Thyroid gland (tissue), 4 donors: ENCODE measurements around the gene PRRX1. TPM values are rescaled to one million over a fixed set of nuclear protein-coding genes. Genes with fewer than 3 reads are reported as not detected.

Source experiments
- DNase-seq, 2 donors: peaks; one replicate each; pipeline ENCODE4 v3.0.0-alpha.2; 2019
- H3K27ac ChIP-seq, 3 donors: fragments of 200-600 bp; sonication (generic); 1 replicate in 2 of 3; 2 replicates in 1 of 3; pipeline ENCODE4 v1.5.1; 2016 to 2019; ENCODE audit warnings: mild to moderate bottlenecking in 1 of 3, moderate library complexity in 1 of 3
- H3K27me3 ChIP-seq: fragments of 200-600 bp; sonication (generic); one replicate; pipeline ENCODE4 v1.5.1; 2019
- H3K36me3 ChIP-seq, 2 donors: fragments of 200-600 bp; sonication (generic); one replicate each; pipeline ENCODE4 v1.5.1; 2016 to 2019
- H3K4me1 ChIP-seq, 2 donors: fragments of 200-600 bp; sonication (generic); one replicate each; pipeline ENCODE4 v1.5.1; 2017 to 2019
- H3K4me3 ChIP-seq, 3 donors: fragments of 200-600 bp; sonication (generic); replicated peaks in 1 of 3; 1 replicate in 2 of 3; 2 replicates in 1 of 3; pipeline ENCODE4 v1.5.1; 2016; ENCODE audit warnings: mild to moderate bottlenecking in 1 of 3
- H3K9me3 ChIP-seq: fragments of 200-600 bp; sonication (generic); one replicate; pipeline ENCODE4 v1.5.1; 2017
- POLR2A ChIP-seq, 2 donors: fragments of 450-650 bp; IDR thresholded peaks; one replicate each; pipeline ENCODE4 v1.6.1; 2017; ENCODE audit warnings: antibody characterized with exemption in 2 of 2, mild to moderate bottlenecking in 2 of 2, moderate library complexity in 1 of 2
- WGBS, 2 donors: methylation state at CpG; one replicate each; pipeline ENCODE4 v1.1.5; 2017; 5-methylcytosine and 5-hydroxymethylcytosine counted together
- intact Hi-C: fragments of 100-400 bp; cut with DNase I; formaldehyde crosslinking; loops from one replicate; pipeline ENCODE4 v1.15.1; 2023
- total RNA-seq, 4 donors: library from RNA; depleted of rRNA; stranded (reverse); fragments of >200 nt; gene quantifications; one replicate each; pipeline ENCODE4 v1.2.3, GENCODE V29; 2016
- TF ChIP-seq, protein P1 (sequence below), 6 experiments: fragments of 200-600 bp in 3 of 6; fragments of 450-650 bp in 3 of 6; sonication (generic) in 3 of 6; IDR thresholded peaks; one replicate each; pipeline ENCODE4 v1.5.1; 2016 to 2019; ENCODE audit warnings: antibody characterized with exemption in 6 of 6, mild to moderate bottlenecking in 2 of 6, inconsistent platforms in 1 of 6, moderate library complexity in 1 of 6

Gene PRRX1
- total RNA-seq, 4 donors from 2014 or later = 56.4 to 87.3 (median 59.8) TPM

DNA sequence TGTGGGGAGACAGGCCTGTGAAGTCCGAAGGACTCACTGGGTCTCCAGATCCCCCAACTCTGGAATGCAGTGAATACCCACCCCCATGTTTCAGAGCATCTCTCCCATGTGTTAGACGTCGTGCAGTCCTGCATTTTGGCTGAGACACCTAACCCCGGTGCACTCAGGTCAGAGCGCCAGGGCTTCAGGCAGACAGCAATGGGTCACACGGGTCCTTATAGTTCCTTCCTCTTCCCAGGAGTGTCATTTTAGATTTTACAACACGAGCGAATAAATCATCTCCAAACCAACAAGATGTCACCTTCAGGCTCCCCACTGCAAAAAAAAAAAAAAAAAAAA lies 5.1 kb downstream of the PRRX1 start:
- no peaks in the 10 kb centered on the region for H3K27me3 ChIP-seq
- H3K4me1 ChIP-seq = peaks cover 0 to 10% of the 10 kb centered on the region in 2 donors
- TF ChIP-seq, protein P1, sequence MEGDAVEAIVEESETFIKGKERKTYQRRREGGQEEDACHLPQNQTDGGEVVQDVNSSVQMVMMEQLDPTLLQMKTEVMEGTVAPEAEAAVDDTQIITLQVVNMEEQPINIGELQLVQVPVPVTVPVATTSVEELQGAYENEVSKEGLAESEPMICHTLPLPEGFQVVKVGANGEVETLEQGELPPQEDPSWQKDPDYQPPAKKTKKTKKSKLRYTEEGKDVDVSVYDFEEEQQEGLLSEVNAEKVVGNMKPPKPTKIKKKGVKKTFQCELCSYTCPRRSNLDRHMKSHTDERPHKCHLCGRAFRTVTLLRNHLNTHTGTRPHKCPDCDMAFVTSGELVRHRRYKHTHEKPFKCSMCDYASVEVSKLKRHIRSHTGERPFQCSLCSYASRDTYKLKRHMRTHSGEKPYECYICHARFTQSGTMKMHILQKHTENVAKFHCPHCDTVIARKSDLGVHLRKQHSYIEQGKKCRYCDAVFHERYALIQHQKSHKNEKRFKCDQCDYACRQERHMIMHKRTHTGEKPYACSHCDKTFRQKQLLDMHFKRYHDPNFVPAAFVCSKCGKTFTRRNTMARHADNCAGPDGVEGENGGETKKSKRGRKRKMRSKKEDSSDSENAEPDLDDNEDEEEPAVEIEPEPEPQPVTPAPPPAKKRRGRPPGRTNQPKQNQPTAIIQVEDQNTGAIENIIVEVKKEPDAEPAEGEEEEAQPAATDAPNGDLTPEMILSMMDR (IDR thresholded peaks at IDR 0.05) = no peak
- no peak for TF ChIP-seq POLR2A (IDR thresholded peaks at IDR 0.05)
- H3K36me3 ChIP-seq = no peaks in the 10 kb centered on the region
- peak overlapping the region; percentile 62 to 95 (median 66) for H3K27ac ChIP-seq
- peak overlapping the region in 1 of 3 donors; percentile 1 for H3K4me3 ChIP-seq
- DNase-seq = no peak
- WGBS, 2 donors = 33 to 66% methylated on average over 8 of the region's 8 CpGs
- intact Hi-C loops = no loop called here
- no peaks in the 10 kb centered on the region for H3K9me3 ChIP-seq

DNA sequence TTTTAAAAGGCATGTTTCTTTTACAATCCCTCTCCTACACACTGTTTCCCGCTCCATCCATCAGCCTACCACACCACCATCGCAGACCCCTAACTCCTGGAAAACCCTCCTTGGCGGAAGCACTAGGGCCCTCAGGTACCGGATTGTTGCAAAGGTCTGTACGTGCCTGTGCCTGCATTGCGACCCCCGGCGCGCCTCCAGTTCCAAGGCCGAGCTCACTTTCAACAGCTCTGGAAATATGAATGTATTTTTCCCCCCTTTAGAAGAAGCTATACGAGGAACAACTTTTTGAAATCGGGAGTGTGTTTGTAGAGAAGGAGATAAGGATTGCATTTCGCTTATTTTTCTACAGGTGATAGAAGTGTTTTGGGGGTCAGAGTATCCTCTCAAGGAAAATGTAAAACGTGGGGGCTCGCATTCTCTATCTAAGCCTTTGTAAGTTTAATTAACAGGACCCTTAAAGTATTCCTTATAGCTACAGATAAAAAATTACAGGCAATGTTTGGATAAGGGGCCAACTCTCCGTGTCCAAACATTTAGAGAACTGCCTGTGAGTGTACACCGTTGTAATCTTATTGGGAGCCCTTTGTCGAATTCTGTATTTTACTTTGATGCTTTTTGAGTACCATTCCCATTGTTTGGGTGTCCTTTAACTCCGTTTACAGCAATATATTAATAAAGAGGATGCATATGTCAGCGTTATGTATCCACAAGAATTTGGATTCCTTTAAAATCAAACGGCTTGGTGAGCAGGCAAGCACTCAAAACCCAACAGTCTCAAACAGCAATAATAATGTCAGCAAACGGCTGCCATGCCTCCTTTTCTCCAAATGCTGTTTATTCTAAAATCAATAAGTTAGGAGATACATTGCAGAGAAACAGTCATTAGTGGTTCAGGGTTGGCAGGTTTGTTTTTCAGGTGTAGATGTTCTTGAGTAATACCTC lies 5.9 kb downstream of the PRRX1 start:
- Histone ChIP-seq H3K27ac (peak overlapping the region; percentile 33 to 75 (median 56)), H3K9me3 (no peaks in the 10 kb centered on the region), H3K27me3 (no peaks in the 10 kb centered on the region), H3K4me1 (peaks cover 0 to 3% of the 10 kb centered on the region in 2 donors), H3K36me3 (no peaks in the 10 kb centered on the region), H3K4me3 (no peak overlapping the region)
- TF ChIP-seq, protein P1 (IDR thresholded peaks at IDR 0.05) = no peak
- TF ChIP-seq POLR2A (IDR thresholded peaks at IDR 0.05) = no peak
- intact Hi-C loops = no loop called here
- WGBS, 2 donors = 38 to 61% methylated on average over 22 of the region's 22 CpGs
- no peak for DNase-seq

DNA sequence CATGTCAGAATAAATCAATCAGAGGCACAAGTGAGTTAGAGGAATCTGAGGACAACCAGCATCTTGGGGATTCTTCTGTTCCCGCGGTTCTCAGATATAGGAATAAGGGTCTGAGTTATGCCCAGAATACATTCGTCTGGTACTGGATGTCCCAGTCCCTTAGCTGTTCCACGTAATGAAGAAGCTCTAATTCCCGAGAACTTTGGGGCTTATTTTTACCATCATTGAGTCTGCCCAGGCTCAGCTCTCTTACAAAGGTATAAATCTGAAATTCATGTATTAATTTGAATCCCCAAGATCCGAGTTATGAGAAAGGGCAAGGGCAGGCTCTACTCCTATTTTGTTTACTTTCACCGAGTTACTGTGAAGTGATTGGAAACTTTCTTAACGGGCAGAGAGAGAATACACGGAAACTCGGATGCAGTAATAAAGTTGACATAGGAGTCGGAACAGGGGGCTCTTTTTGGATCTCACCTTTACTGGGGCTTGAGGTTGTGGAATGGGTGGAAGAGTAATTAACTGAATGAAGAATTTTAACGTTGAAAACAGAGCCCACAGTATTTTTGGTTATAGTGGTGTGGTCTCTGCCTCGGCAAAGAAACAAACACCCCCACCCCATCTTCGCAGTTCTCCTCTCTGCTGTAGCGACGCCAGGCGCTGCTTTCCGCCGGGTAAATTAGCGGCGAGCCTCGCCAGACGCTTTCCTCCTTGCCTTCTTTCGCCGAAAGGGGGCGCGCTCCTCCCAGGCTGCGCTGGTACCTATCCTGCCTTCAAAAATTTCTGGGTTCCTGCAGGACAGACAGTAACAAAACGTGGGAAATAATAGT lies 7.1 kb downstream of the PRRX1 start:
- no peaks in the 10 kb centered on the region for H3K27me3 ChIP-seq
- WGBS, 2 donors = 7 to 13% methylated on average over 25 to 29 of the region's 29 CpGs
- peak; percentile 48 to 66 for DNase-seq
- no peaks in the 10 kb centered on the region for H3K36me3 ChIP-seq
- H3K4me3 ChIP-seq = no peak overlapping the region
- H3K27ac ChIP-seq = peak overlapping the region; percentile 30 to 75 (median 56)
- intact Hi-C loops = no loop called here
- TF ChIP-seq, protein P1 (IDR thresholded peaks at IDR 0.05) = peak; percentile 35 to 75 (median 52)
- no peak for TF ChIP-seq POLR2A (IDR thresholded peaks at IDR 0.05)
- H3K9me3 ChIP-seq = no peaks in the 10 kb centered on the region
- no peaks in the 10 kb centered on the region for H3K4me1 ChIP-seq

DNA sequence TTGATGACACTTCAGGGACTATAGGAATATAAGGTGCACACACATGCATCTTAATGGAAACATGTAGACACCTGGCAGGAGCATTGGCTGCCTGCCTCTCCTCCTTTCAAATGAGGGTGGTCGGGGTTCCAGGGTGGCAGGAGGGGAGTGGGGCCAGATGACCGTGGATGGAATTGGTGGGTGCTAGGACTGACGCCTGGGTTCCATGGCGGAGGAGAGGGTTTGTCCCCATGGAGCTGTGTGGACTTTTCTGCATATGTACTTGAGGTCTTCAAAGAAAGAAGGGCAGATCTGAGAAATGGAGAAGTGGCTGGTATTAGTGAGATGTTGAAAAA lies 7.7 kb downstream of the PRRX1 start:
- no peaks in the 10 kb centered on the region for H3K9me3 ChIP-seq
- H3K4me1 ChIP-seq = no peaks in the 10 kb centered on the region
- no peak overlapping the region for H3K4me3 ChIP-seq
- no peak for DNase-seq
- peak overlapping the region in 2 of 3 donors; percentile 30 to 75 for H3K27ac ChIP-seq
- no peak for TF ChIP-seq POLR2A (IDR thresholded peaks at IDR 0.05)
- TF ChIP-seq, protein P1 (IDR thresholded peaks at IDR 0.05) = peak in 1 of 6 experiments; percentile 9
- H3K27me3 ChIP-seq = no peaks in the 10 kb centered on the region
- intact Hi-C loops = no loop called here
- 67 to 73% methylated on average over 4 of the region's 4 CpGs for WGBS, 2 donors
- H3K36me3 ChIP-seq = no peaks in the 10 kb centered on the region
